ENCODE data around the gene RNF144B.

GRCh38 chr6:18446771-18447170 is 59.6 kb downstream of the RNF144B start:
- TF ChIP-seq EZH2 (IDR thresholded peaks at IDR 0.05; ENCODE audit: insufficient read depth, low read length) (no peak), CTCF (IDR thresholded peaks at IDR 0.05; ENCODE audit: insufficient read depth, low read depth, low read length) (no peak)

Data from astrocyte (in vitro differentiated cells and primary cell).